Fibroblast of skin of right biceps (primary cell): Measurements from ENCODE around the gene PLEKHG7.
"Not testable (repeated sequence)": the region's sequence is repeated elsewhere in the genome, so short reads cannot be mapped to it uniquely, and the experiment has no call there.

Experiments
- DNase-seq: peaks from one replicate; pipeline ENCODE4 v3.0.0-alpha.2; 2013

Gene PLEKHG7

DNA sequence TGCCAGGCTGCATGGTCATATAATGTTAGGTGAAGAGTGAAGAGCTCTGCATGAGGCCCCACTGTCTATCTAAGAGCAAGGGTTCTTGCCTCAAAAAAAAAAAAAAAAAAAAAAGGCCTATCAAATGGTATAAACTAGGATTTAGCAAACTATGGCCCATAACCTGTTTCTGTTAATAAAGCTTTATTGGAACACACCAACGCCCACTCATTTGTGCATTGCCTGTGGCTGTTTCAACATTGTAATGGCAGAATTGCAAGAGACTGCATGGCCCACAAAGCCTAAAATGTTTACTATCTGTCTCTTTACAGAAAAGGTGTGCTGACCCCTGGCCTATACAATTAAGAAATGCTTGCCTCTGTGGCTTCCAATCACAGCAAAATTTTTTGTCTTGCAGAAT lies 12.8 kb downstream of the PLEKHG7 start:
- DNase-seq = no peak

DNA sequence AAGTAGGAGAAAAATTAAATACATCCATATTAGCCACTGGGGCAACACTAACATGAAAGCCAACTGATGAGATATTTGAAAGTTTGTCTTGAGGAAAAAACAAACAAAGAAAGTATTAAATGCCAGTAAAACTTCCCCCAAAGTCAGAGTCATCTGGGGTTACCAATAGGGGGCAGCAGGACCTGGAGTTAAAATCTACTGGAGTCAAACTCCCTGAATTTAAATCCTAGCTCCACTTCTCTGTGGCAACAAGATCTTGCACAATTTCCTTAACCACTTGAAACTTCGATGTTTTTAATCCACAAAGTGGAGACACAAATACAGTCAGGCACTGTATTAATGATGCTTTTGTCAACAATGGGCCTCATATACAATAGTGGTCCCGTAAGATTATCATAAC lies 14.4 kb downstream of the PLEKHG7 start:
- DNase-seq = peak; percentile 25

DNA sequence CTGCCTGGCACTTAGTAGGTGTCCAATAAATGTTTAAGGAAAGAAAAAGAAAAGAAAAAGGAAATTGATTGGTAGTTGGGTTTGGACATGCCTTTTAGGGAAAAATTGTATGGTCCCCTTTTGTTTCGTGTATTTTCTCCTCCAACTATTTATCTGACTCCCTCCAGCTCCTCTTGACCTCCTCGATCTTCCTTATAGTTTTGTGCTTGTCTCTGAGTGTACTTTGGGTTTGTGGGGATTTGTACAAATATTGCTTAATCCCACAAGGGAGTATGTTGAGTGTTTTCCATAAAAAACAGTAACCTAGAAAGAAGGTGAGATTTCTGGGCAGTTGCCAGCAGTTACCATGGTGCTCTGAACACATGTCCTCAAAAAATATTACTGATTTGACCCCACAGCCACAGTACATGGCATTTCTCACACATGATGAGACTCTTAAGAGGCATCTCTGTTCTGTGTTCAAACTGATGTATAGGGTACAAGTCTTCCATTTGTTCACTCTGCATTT lies 15.7 kb downstream of the PLEKHG7 start:
- peak; percentile 14 for DNase-seq

DNA sequence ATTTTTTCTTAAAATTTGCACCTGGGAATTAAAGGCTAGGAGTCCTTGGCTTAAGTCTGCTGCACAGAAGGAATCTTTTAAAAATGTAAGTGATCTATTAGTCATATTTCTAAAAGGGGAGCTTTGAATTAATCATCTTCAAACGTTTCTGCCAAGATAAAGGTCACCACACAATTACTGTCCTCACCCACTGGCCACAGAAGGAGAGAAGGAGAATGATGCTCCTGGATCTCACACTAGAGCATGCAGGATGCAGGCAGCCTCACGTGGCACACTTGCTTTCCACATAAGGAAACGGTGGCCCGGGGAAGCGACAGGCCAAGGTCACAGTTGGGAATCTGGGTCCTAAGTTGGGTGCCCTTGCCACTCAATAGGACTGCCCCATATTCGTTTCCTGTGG lies 16.9 kb downstream of the PLEKHG7 start:
- peak; percentile 45 for DNase-seq

DNA sequence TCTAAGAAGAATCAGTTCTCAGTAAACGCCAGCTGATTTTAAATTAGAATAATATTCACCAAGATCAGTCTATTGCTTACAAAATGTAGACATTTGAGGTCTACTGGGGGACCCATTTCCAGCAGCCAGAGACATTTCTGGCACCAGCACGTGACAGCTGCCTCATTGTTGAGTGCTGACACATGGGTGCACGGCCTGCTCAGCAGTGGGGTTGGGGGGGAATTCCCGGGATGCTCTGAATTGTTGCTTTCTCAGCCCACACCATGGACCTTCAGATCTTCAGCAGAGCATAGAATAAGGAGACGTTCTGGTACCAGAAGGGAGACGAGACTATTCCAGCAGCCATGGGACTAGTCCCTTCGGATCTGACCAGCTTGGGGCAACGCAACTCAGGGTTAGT lies 18.3 kb downstream of the PLEKHG7 start:
- DNase-seq = peak; percentile 71

DNA sequence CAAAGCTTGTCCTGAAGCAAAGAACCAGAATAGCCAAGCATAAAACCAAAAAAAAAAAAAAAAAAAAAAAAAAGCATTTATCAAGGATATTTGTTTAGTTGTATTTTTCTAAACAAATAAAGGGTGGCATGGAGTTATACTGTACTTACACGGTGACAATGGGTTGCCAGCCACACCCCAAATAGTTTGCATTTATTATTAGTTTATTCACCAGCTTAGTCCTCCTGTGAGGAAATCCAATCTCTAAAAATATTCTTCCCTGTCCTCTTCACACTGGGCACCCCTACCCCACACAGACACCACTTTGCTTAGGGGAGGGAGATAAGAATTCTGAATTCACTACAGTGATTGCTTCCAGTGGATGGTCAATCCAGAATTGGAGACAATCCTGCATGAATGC lies 18.9 kb downstream of the PLEKHG7 start:
- DNase-seq = no peak

DNA sequence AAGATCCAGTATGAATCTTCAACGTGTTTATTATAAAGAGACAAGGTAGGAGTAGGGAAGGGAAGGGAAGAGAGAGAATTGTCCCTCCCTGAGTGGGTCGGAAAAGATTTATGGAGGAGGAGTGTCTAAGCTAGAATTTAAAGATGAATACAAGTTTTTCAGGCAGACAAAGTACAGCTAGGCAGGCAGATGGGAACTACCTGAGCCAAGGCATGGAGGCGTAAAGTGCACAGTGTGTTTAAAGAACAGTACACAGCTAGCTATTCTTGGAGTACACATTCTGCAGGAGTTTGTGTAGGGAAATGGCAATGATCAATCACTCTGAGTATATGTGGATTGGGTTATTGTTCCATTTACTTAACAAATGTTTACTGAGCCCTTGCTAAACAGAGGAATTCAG lies 20.1 kb downstream of the PLEKHG7 start:
- DNase-seq = no peak

DNA sequence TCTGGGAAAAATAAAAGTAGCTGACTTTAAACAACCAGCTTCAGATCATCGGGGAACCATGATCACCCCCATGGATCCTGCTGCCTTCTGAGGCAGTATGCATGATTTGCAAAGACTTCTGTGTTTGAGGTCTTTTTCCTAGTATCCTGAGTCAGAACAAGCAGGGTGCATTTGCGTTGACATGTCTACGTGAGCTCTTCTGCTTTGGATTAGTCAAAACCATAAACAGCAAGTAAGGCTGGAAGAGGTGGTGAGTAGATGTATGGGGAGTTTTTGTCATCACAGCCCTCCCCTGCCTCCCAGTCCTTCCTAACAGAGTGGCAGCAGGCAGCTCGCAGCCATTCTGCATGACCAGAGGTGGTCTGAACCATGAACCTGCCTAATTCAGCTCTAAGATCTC lies 24.1 kb downstream of the PLEKHG7 start:
- DNase-seq = peak; percentile 49

DNA sequence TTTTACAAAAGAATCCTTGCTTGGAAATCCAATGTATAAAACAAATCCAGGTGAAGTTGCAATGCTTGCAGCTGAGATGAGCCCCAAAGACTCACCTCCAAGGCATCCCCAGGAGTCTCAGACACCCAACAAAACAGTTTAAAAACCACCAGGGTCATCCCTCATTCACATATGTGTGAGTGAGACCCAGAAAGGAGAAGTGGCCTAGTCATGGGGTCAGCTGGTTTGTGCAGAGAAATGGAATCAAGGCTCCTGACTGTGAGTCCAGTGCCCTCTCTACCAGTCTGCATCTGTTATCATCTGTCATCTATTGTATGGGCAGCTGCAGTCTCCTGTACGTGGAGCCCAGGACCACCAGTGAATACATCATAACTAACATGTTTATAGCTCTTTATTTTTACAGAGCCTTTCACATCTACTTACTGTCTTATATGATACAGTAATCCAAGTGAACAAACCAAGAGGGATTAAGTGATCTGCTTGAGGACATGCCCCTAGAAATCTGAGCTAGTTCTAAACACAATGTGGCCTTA lies 27.1 kb downstream of the PLEKHG7 start:
- no peak for DNase-seq

DNA sequence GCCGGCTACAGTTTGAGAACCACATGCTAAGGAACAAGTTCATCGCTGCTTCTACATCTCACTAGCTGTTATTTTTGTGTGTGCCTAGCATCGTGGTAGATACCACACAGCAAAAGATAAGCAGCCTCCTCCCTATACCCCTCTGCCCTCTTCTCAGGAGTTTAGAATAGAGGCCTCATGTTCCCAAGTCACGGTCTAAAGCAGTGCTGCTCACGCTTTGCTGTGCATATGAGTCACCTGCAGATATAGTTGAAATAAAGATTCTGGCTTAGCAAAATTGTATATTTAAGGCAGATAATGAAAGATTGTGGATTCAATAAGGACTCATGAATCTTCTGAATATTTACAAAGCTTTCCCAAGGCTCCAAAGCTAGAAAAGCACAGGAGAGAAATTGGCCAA lies 28.0 kb downstream of the PLEKHG7 start:
- no peak for DNase-seq

DNA sequence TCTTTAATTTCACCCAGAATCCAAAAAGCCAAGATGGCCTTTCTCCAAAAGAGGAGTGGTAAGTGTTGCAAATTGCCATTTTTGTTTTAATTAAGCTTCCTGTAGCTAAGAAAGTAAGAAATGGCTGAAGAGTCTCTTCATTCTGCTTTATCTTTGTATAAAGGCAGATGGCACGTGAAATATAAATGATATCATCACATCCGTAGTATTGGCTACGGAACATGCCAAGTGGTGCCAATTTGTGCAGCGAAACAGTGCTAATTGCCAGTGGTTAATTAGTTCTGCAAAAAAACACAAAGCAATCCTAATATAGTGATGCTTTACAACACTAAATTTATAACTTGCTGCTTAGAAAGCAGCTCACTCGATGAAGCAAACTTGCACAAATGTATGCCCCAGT lies 29.4 kb downstream of the PLEKHG7 start:
- DNase-seq = no peak

DNA sequence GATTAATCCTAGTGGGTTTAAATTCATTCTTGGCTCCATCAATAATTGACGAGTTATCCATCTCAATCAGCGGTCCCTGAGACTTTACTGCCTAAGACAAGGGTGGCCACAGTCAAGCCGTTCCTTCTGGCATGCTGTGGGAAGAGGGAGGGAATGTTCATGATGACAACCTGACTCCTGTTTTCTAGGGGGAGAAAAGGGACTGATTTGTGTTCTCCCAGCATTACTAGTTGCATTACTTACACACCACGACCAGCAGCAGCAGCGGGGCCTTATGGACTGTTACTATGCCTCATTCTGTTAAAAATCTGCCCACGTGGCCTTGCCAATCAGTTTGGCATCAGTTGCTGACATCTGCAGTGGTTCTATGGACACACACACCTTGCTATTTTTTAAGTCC lies 29.9 kb downstream of the PLEKHG7 start:
- DNase-seq = no peak

DNA sequence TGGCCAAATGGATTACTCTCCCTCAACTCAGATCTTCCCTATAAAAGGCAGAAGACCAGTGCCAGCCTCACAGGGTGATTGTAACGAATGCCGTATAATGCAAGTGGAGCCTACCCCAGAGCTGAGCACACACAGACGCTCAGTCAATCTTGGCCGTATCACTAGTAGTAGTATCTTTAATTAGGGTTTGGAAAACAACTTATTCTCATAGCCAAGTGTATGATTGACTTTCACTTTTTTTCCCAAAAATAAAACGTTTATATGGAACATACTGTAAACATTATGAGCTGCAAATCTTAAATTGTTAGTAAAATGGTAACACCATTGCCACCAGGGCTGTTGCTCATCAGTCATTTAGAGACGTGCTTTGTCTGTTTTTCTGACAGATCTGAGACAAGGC lies 30.4 kb downstream of the PLEKHG7 start:
- no peak for DNase-seq

DNA sequence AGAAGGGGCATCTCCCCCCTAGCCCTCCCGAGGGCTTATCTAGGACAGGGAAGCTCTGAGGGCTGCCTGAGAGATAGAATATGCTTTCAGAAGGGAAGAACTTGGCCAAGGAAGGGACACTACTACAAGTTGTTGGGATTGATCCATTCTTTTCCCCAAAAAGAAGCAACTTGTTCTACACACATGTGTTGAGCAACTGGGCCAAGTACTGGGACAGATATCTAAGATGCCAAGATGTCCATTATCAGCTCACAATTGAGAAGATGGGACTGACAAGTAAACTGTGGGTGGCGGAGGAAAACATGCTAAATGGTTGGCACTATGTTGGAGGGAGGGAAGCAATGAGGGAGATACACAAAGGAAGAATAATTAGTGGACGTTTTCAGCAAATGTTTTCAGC lies 30.9 kb downstream of the PLEKHG7 start:
- no peak for DNase-seq

DNA sequence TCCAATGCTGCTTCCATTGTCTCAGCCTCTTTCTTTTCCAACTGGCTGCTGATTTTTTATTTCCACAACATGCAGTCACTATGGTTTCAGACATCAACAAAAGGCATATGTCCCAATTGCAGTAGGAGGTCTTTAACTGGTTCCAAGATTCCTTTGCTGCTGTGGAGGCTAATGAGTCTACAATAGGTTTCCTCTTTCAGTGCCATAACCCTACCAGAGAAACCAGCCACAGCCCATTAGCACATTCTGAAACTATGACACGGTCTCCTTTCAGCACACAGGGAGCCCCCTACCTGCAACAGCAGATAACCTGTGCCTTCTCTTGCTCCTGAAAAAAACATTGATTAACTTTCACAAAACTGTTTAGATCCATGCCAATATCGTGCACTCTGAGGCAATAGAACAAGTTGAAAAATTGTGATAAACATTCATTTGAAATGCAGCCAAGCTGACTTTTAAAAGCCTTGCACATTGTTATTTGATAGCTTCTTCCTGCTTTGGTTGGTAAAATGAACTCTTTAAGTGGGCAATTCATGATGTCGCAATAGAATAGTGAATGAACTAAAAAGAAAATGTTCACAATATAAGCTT lies 32.4 kb downstream of the PLEKHG7 start:
- peak; percentile 85 for DNase-seq

DNA sequence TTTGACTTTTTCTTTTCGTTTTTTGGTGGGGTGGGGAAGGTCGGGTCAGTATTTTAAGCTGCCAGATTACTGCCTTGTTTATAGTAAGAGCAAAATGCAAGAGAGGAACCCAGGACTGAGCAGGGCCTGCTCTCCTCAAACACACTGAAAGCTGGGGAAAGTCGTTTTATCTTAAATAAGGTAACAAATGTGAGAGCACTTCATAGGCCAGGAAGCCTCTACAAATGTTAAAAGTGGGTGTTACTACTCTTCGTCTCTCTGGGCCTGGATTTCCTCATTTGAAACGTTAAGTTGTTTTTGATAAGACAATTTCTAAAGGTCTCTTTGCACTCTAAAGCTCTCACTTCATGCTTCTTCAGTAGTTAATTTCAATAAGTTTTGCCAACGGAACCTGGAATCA lies 33.8 kb downstream of the PLEKHG7 start:
- no peak for DNase-seq

DNA sequence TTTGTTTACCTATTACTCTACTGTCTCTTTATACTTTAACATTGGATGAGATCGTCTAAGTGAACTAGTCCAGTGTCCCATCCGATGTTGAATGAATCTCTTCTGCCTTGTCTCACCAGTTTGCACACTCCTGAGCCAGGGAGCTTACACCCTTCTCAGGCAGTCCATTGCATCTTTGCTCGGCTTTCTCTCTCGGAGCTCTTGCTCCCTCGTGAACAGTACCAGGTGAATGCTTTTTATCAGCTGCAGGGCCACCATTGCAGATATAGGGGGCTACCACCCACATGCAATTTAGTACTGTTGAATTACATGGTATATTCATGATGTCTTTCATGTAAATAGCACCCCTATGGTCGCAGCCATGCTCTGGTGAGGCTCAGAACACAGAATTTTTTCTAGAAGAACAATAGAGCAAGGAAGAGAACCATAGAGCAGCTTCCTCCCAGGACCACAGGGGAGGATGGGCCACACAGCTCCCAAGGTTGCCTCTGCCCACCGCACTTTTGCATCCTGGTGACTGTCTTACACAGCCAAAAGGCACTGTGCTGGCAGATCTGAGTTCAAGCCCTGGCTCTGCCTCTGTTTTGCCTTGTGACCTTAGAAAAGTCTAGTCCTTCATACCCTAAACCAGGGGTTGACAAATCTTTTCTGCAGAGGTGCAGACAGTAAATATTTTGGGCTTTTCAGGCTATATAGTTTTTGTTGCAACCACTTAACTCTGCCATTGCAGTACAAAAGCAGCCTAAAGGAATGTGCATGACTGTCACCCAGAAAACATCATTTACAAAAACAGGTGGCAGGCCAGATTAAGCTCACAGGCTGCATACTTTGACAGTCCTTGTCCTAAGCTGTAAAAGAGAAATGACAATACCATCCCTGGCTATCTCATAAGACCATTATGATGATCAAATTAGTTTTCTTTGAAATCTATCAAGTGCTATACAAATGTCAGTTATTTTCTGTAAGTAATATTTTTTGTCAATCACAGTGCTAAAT lies 35.4 kb downstream of the PLEKHG7 start:
- no peak for DNase-seq

DNA sequence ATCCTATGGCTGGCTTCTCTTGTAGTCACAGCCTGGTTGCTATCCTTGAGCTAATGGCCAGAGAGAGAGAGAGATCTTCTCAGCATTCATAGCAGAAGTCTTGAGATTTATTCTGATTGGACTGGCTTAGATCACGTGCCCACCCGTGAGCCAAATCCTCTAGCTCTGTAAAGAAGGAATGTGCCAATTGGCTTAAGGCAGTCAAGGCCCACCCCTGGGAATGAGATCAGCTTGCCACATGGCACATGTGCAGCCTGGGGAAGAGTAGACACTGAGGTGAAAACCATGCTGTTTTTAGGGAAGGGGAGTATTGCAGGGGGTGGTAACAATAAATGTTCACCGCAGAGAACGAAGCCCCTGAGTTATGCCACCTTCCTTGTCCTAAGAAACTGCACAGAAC lies 36.3 kb downstream of the PLEKHG7 start:
- no peak for DNase-seq

DNA sequence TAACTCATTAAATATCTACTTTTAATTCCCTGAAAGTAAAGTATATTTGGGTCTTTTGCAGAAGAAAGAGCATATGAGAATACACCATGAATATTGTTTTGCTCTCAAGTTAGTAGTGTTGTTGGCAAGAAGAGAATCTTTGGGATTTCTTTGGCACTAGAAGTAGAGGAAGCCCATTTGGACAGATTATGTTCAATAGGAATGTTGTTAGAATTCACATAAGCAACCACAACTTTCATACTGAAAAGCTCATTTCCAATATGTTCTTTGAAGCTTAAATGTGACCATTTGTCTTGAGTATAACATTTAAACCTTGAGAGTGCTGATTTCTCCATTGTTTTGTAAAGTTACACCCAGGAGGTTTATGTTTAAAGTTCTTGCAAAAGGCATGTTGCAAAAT lies 37.6 kb downstream of the PLEKHG7 start:
- DNase-seq = no peak

DNA sequence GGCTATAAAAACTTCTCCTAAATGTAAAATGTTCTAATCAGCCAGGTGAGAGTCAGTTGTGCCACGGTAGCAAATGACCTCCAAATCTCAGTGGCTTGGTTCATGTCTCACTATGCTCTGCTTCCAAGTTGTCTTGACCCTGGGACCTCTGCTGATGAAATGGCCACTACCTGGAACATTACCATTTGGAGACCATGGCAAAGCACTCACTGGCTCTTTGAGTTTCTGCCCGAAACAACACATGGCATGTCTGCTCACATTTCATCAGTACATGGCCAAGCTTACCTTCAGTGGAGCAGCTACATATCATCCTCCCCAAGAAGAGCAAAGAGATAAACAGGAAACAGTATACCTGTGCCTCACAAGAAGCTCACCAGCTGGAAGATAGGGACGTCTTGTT lies 40.2 kb downstream of the PLEKHG7 start:
- DNase-seq = no peak

DNA sequence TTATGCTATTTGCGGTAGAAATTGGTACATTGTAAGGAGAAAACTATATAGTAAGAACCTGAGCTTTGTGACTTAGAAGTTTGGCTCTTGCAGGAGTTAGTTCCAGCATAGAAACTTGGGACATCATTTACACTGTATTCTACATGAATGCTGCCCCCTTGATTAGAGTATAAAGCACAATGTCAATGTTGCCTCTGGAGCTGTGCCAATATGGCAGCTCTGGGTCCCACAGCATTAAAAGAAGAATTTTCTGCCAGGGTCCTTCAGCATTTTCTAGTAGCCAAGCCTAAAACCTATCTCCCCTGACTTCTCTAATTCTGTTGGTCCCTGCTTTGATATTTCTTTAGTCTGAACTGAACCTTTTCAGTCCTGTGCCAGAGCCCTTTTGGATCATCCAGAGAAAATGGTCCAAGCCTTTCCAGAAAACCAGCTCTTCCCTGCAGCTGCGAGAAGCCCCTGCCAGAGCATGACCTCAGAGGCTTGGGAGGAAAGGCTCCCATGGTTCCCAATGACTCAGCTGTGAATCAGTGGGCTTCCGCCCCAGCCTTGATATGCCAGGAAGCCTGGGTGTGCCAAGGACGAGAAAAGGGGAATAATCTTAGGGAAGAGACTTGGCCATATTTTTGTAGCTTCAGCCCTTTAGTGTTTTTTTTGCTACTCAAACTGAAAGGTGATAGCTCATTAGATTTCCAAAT lies 43.2 kb downstream of the PLEKHG7 start:
- peak; percentile 94 for DNase-seq

DNA sequence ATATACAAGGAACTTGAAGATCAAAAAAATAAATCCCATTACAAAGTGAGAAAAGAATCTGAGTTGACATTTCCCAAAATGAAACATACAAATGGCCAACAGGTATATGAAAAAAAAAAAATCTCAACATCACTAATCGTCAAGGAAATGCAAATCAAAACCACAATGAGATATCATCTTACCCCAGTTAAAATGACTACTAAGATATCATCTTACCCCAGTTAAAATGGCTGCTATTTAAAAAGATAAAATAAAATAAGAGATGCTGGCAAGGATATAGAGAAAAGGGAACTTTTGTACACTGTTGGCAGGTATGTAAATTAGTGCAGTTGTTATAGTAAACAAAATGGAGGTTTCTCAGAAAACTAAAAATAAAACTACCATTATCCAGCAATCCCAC lies 44.4 kb downstream of the PLEKHG7 start:
- DNase-seq = no peak

DNA sequence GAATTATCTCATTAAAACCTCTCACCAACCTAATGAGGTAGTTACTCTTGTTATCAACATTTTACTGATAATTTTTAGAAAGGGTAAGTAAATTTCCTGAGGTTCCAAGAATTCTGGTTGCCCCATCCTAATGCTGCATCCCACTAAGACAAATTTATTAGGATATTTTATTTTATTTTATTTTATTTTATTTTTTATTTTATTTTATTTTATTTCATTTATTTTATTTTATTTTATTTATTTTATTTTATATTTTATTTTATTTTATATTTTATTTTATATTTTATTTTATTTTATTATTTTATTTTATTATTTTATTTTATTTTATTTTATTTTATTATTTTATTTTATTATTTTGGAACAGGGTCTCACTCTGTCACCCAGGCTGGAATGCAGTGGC lies 46.9 kb downstream of the PLEKHG7 start:
- DNase-seq = not testable (repeated sequence)
